IMR-90 (cell line): ENCODE measurements around the gene GALNT9. TPM values are rescaled to one million over a fixed set of nuclear protein-coding genes. Genes with fewer than 3 reads are reported as not detected.

Source experiments
- microRNA-seq, 2 experiments: library from miRNA; stranded (forward) in 1 of 2; unstranded in 1 of 2; fragments of 10-50 nt in 1 of 2; fragments of <30 nt in 1 of 2; gene quantifications in 1 of 2; microRNA quantifications in 1 of 2; one replicate each; pipeline versions ENCODE3 to v1.1.0; 2013 to 2020; ENCODE audit not compliant: insufficient read depth in 1 of 2, insufficient read length in 1 of 2, unreplicated experiment in 1 of 2
- polyA plus RNA-seq, 3 experiments: library from polyadenylated mRNA; depleted of rRNA; stranded (reverse); fragments of >200 nt; gene quantifications; 2 replicates each; pipeline ENCODE4 v1.2.3, GENCODE V29; 2012; ENCODE audit warnings: low replicate concordance in 1 of 3
- small RNA-seq, 5 experiments: library from RNA; depleted of rRNA; stranded (forward); fragments of <200 nt; gene quantifications; one replicate each; pipeline ENCODE3, GENCODE V24; 2012
- total RNA-seq: library from RNA; depleted of rRNA; stranded (reverse); fragments of >200 nt; gene quantifications from 2 replicates; pipeline ENCODE4 v1.2.3, GENCODE V29; 2012; rRNA removed

GALNT9 gene
- total and polyA plus RNA-seq, 2 of the 4 experiments (the other 2 are of a cell fraction), result under 0.01 to 0.12 TPM

Small RNAs within 50 kb of the gene (microRNA-seq; reads per million reads assigned to microRNA genes)
- gene AC138466.3 (ENCODE audit: insufficient read depth, insufficient read length), result not detected

Small RNAs within 50 kb of the gene (small RNA-seq; reads per million reads assigned to genes)
- gene AC138466.3, result 0 reads per million in 5 experiments

Other genes with a start within 250 kb of the GALNT9 start
- gene DDX51, start 185.3 kb downstream of the GALNT9 start, total RNA-seq, result 3.3 and 3.8 TPM in 2 replicates
- gene DDX51, start 185.3 kb downstream of the GALNT9 start, polyA plus RNA-seq (2012; rRNA removed), result 14.5 and 17.2 TPM in 2 replicates
- gene NOC4L, start 185.1 kb downstream of the GALNT9 start, total RNA-seq, result 5.2 and 6.1 TPM in 2 replicates
- gene NOC4L, start 185.1 kb downstream of the GALNT9 start, polyA plus RNA-seq (2012; rRNA removed), result 13.4 and 17.0 TPM in 2 replicates
- 0.36 and 0.83 TPM in 2 replicates for gene FBRSL1, start 160.6 kb upstream of the GALNT9 start, total RNA-seq
- gene FBRSL1, start 160.6 kb upstream of the GALNT9 start, polyA plus RNA-seq (2012; rRNA removed), result 10.8 and 12.9 TPM in 2 replicates